CD4-positive, alpha-beta T cell treated with Interleukin-4 for 1 hour (primary cell): Measurements from ENCODE around the gene KIF23.
"Not testable (repeated sequence)": the region's sequence is repeated elsewhere in the genome, so short reads cannot be mapped to it uniquely, and the experiment has no call there.

Source experiments
- DNase-seq, 2 donors: peaks; one replicate each; pipeline ENCODE4 v3.0.0-alpha.2; 2020 to 2022

Gene KIF23

GRCh38 chr15:69413822-69414700 is at the start of gene KIF23:
KIF23 (plus strand) TSS chr15:69414349; CDS start chr15:69414466, 117 bp downstream.
- DNase-seq: peak; percentile 93 to 94

- no peak for DNase-seq
These were observed 46.9 kb upstream of the KIF23 start for GRCh38 chr15:69367236-69367635.

- no peak for DNase-seq
These were observed 44.5 kb upstream of the KIF23 start for GRCh38 chr15:69369631-69370030.

- no peak for DNase-seq
These were observed 40.7 kb upstream of the KIF23 start for GRCh38 chr15:69373406-69373805.

- DNase-seq: no peak
These were observed 38.9 kb upstream of the KIF23 start for GRCh38 chr15:69375151-69375790.

- DNase-seq: no peak
These were observed 36.8 kb upstream of the KIF23 start for GRCh38 chr15:69377216-69377970.

- DNase-seq: no peak
These were observed 33.9 kb upstream of the KIF23 start for GRCh38 chr15:69380100-69380725.

GRCh38 chr15:69380726-69381105 is 33.4 kb upstream of the KIF23 start:
- no peak for DNase-seq

- not testable (repeated sequence) for DNase-seq
These were observed 32.0 kb upstream of the KIF23 start for GRCh38 chr15:69382176-69382575.

- DNase-seq: not testable (repeated sequence)
These were observed 30.1 kb upstream of the KIF23 start for GRCh38 chr15:69384066-69384465.

- DNase-seq: no peak
These were observed 29.2 kb upstream of the KIF23 start for GRCh38 chr15:69384626-69385598.

GRCh38 chr15:69385831-69386230 is 28.3 kb upstream of the KIF23 start:
- no peak for DNase-seq

GRCh38 chr15:69386284-69386683 is 27.9 kb upstream of the KIF23 start:
- no peak for DNase-seq

- no peak for DNase-seq
These were observed 25.9 kb upstream of the KIF23 start for GRCh38 chr15:69388260-69388705.

GRCh38 chr15:69389426-69389825 is 24.7 kb upstream of the KIF23 start:
- no peak for DNase-seq

GRCh38 chr15:69390575-69390974 is 23.6 kb upstream of the KIF23 start:
- no peak for DNase-seq

- DNase-seq: no peak
These were observed 22.9 kb upstream of the KIF23 start for GRCh38 chr15:69391046-69391757.

GRCh38 chr15:69392352-69392751 is 21.8 kb upstream of the KIF23 start:
- DNase-seq: no peak

GRCh38 chr15:69393831-69394491 is 20.2 kb upstream of the KIF23 start:
- no peak for DNase-seq

GRCh38 chr15:69394556-69395282 is 19.4 kb upstream of the KIF23 start:
- DNase-seq: peak; percentile 76 to 77
